Measurements from ENCODE around the gene PTPN1. TPM values are rescaled to one million over a fixed set of nuclear protein-coding genes. Genes with fewer than 3 reads are reported as not detected.

PTPN1 gene
- total and polyA plus RNA-seq, 3 donors from 2014 or later = 42.0 to 44.3 (median 44.0) TPM

DNA sequence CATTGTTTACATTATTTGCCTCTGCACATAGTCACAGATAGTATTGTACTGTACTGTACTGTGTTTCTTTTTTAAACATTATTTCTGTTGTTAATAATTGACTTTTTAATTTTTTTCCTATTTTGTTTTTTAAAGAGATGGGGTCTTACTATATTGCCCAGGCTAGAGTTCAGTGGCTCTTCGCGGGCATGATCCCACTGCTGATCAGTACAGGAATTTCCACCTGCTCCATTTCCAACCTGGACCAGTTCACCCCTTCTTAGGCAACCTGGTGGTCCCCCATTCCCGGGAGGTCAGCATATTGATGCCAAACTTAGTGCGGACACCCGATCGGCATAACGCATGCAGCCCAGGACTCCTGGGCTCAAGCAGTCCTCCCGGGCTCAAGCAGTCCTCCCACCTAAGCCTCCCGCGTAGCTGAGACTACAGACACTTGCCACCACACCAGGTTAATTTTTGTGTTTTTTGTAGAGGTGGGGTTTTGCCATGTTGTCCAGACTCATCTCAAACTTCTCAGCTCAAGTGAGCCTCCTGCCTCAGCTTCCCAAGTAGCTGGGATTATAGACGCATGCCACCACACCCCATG lies 47.5 kb downstream of the PTPN1 start:
- intact Hi-C loops (cut with DNase I; ENCODE audit: low total_unique reads) = no loop called here
- DNase-seq = no peak
- H3K4me3 ChIP-seq = no peak overlapping the region

DNA sequence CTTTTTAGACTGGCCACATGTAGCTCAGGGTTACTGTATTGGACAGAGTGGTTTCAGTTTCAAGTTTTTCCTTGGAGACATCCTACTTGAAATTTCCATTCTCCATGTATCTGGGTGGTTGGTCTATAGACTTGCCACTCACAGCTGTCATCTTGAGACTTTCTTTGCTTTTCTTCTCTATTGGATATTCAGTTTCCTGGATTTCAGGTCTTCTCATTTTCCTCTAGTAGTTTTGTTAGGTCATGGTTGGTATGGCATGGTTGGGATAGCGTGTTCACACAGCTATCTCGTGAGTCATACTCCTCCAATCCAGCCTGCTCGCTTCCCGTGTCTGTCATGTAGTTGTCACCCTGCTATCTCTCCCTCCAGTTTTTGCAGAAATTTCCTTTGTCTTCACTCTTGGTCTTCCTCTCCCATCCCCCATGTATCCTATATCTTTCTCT lies 48.3 kb downstream of the PTPN1 start:
- no peak for DNase-seq
- 57 to 76% methylated on average over 4 of the region's 4 CpGs for WGBS, 2 donors
- intact Hi-C loops (cut with DNase I; ENCODE audit: low total_unique reads) = no loop called here
- no peaks in the 10 kb centered on the region for H3K36me3 ChIP-seq (ENCODE audit: low read depth, missing control alignments)
- no peaks in the 10 kb centered on the region for H3K27me3 ChIP-seq
- TF ChIP-seq, protein P1, sequence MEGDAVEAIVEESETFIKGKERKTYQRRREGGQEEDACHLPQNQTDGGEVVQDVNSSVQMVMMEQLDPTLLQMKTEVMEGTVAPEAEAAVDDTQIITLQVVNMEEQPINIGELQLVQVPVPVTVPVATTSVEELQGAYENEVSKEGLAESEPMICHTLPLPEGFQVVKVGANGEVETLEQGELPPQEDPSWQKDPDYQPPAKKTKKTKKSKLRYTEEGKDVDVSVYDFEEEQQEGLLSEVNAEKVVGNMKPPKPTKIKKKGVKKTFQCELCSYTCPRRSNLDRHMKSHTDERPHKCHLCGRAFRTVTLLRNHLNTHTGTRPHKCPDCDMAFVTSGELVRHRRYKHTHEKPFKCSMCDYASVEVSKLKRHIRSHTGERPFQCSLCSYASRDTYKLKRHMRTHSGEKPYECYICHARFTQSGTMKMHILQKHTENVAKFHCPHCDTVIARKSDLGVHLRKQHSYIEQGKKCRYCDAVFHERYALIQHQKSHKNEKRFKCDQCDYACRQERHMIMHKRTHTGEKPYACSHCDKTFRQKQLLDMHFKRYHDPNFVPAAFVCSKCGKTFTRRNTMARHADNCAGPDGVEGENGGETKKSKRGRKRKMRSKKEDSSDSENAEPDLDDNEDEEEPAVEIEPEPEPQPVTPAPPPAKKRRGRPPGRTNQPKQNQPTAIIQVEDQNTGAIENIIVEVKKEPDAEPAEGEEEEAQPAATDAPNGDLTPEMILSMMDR (IDR thresholded peaks at IDR 0.05) = no peak
- no peaks in the 10 kb centered on the region for H3K9me3 ChIP-seq
- peaks cover 7% of the 10 kb centered on the region for H3K4me1 ChIP-seq
- no peak overlapping the region for H3K4me3 ChIP-seq
- H3K27ac ChIP-seq = no peak overlapping the region

More for the DNA sequence above, 47.5 kb downstream of the PTPN1 start:
- no peaks in the 10 kb centered on the region for H3K9me3 ChIP-seq
- TF ChIP-seq, protein P1 (IDR thresholded peaks at IDR 0.05) = no peak
- TF ChIP-seq POLR2A (IDR thresholded peaks at IDR 0.05) = no peak
- no peaks in the 10 kb centered on the region for H3K27me3 ChIP-seq
- H3K4me1 ChIP-seq = peaks cover 7% of the 10 kb centered on the region
- H3K27ac ChIP-seq = no peak overlapping the region
- WGBS, 2 donors = 95 to 96% methylated on average over 11 of the region's 11 CpGs
- H3K36me3 ChIP-seq (ENCODE audit: low read depth, missing control alignments) = no peaks in the 10 kb centered on the region

DNA sequence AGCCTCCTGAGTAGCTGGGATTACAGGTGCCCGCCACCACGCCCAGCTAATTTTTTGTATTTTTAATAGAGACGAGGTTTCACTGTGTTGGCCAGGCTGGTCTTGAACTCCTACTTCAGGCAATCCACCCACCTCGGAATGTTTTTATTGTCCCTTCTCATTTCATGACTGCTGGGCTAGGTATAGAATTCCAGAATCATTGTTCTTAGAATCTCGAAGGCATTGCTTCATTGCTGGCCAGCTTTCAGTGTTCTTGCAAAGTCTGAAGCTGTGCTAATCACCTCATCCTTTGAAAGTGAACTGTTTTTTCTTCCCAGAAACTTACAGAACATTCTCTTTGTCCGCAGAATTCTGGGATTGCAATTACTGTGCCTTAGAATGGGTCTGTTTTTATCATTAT lies 49.0 kb downstream of the PTPN1 start:
- no peak for DNase-seq
- Histone ChIP-seq H3K27ac (no peak overlapping the region), H3K4me3 (no peak overlapping the region), H3K36me3 (ENCODE audit: low read depth, missing control alignments) (no peaks in the 10 kb centered on the region), H3K27me3 (no peaks in the 10 kb centered on the region), H3K4me1 (peaks cover 7% of the 10 kb centered on the region), H3K9me3 (no peaks in the 10 kb centered on the region)
- WGBS, 2 donors = 91% methylated on average over 6 of the region's 6 CpGs
- intact Hi-C loops (cut with DNase I; ENCODE audit: low total_unique reads) = no loop called here
- TF ChIP-seq, protein P1 (IDR thresholded peaks at IDR 0.05) = no peak
- TF ChIP-seq POLR2A (IDR thresholded peaks at IDR 0.05) = no peak

DNA sequence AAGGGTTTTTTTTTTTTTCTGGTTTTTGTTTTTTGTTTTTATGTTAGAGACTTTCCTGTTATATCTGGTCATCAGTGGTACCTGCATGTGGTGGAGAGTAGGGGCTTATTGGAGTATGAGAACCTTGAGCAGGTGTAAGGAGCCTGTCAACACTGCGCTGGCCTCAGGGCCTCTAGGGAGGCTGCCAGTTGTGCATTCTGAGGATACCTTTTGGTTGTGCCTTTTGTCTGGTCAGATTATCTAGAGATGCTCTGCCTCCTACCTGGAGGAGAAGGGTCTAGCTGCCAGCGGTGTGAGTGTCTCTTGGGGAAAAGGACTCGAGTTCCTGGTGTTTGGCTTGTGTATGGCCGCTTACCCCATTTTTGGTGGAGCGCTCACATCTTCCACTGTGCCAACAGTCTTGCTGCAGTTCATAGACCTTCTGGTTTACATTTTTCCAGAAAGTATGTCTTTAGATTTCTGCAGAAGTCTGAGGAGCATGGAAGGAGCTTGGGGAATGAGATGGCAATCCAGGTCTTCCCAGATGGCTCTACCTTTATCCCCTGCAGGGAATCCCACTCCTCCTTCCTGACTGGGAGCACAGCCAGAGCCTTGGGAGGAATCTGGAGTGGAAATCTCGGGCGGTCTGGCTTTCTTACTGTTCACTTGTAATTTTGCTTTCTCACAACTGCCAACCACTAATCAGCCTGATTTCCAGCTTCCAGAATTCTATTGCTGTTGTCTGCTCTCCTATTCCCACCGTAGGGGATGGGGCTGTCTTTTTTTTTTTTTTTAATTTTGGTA lies 49.9 kb downstream of the PTPN1 start:
- H3K27me3 ChIP-seq = no peaks in the 10 kb centered on the region
- DNase-seq = no peak
- H3K4me3 ChIP-seq = no peak overlapping the region
- intact Hi-C loops (cut with DNase I; ENCODE audit: low total_unique reads) = no loop called here
- no peaks in the 10 kb centered on the region for H3K36me3 ChIP-seq (ENCODE audit: low read depth, missing control alignments)
- no peaks in the 10 kb centered on the region for H3K9me3 ChIP-seq
- no peak overlapping the region for H3K27ac ChIP-seq
- WGBS, 2 donors = 71 to 85% methylated on average over 8 of the region's 8 CpGs
- H3K4me1 ChIP-seq = peaks cover 7% of the 10 kb centered on the region
- TF ChIP-seq, protein P1 (IDR thresholded peaks at IDR 0.05) = no peak
- no peak for TF ChIP-seq POLR2A (IDR thresholded peaks at IDR 0.05)
